Stimulated activated CD4-positive, alpha-beta T cell treated with anti-CD3 and anti-CD28 coated beads, Interleukin-2, amount 100 ng/mL, for 24 hours (primary cell): Measurements from ENCODE around the gene TTC27.
"Not testable (repeated sequence)": the region's sequence is repeated elsewhere in the genome, so short reads cannot be mapped to it uniquely, and the experiment has no call there.

ENCODE experiments used
- DNase-seq, 2 donors: peaks; one replicate each; pipeline ENCODE4 v3.0.0-alpha.2; 2020

Gene TTC27

GRCh38 chr2:32862269-32863055, 234.6 kb downstream of the TTC27 start:
- DNase-seq: no peak

GRCh38 chr2:32863326-32863725, 235.5 kb downstream of the TTC27 start:
- no peak for DNase-seq

- DNase-seq: no peak
Measured at GRCh38 chr2:32863803-32864202, 236.0 kb downstream of the TTC27 start.

- no peak for DNase-seq
Measured at GRCh38 chr2:32864334-32865111, 236.7 kb downstream of the TTC27 start.

GRCh38 chr2:32865399-32866068, 237.7 kb downstream of the TTC27 start:
- DNase-seq: no peak

GRCh38 chr2:32866462-32866861, 238.6 kb downstream of the TTC27 start:
- DNase-seq: not testable (repeated sequence)
